ENCODE results near the gene MEGF10.

MEGF10 gene

GRCh38 chr5:127417528-127417927 lies 126.9 kb downstream of the MEGF10 start:
- FAIRE-seq, result no peak

GRCh38 chr5:127418367-127418766 lies 127.8 kb downstream of the MEGF10 start:
- no peak for FAIRE-seq

- FAIRE-seq, result no peak
Measured at GRCh38 chr5:127418974-127419682, 128.5 kb downstream of the MEGF10 start.

- FAIRE-seq, result no peak
Measured at GRCh38 chr5:127419683-127420257, 129.2 kb downstream of the MEGF10 start.

- no peak for FAIRE-seq
Measured at GRCh38 chr5:127420758-127421157, 130.2 kb downstream of the MEGF10 start.

- FAIRE-seq, result no peak
Measured at GRCh38 chr5:127421471-127421870, 130.9 kb downstream of the MEGF10 start.

GRCh38 chr5:127423173-127423798 lies 132.7 kb downstream of the MEGF10 start:
- peak; percentile 69 for FAIRE-seq

GRCh38 chr5:127425037-127425436 lies 134.4 kb downstream of the MEGF10 start:
- no peak for FAIRE-seq

GRCh38 chr5:127425868-127426267 lies 135.3 kb downstream of the MEGF10 start:
- no peak for FAIRE-seq

- no peak for FAIRE-seq
Measured at GRCh38 chr5:127426661-127427060, 136.1 kb downstream of the MEGF10 start.

- FAIRE-seq, result no peak
Measured at GRCh38 chr5:127428276-127428675, 137.7 kb downstream of the MEGF10 start.

GRCh38 chr5:127428748-127429147 lies 138.2 kb downstream of the MEGF10 start:
- FAIRE-seq, result no peak

GRCh38 chr5:127429928-127430327 lies 139.3 kb downstream of the MEGF10 start:
- FAIRE-seq, result no peak

GRCh38 chr5:127430627-127431026 lies 140.0 kb downstream of the MEGF10 start:
- FAIRE-seq, result no peak

- FAIRE-seq, result no peak
Measured at GRCh38 chr5:127431977-127432585, 141.5 kb downstream of the MEGF10 start.

- no peak for FAIRE-seq
Measured at GRCh38 chr5:127433526-127433925, 142.9 kb downstream of the MEGF10 start.

- no peak for FAIRE-seq
Measured at GRCh38 chr5:127434588-127434987, 144.0 kb downstream of the MEGF10 start.

GRCh38 chr5:127435821-127436220 lies 145.2 kb downstream of the MEGF10 start:
- no peak for FAIRE-seq

GRCh38 chr5:127439644-127440043 lies 149.0 kb downstream of the MEGF10 start:
- FAIRE-seq, result no peak

- no peak for FAIRE-seq
Measured at GRCh38 chr5:127440831-127441230, 150.2 kb downstream of the MEGF10 start.

GRCh38 chr5:127441799-127442484 lies 151.3 kb downstream of the MEGF10 start:
- FAIRE-seq, result no peak

- no peak for FAIRE-seq
Measured at GRCh38 chr5:127444171-127444570, 153.6 kb downstream of the MEGF10 start.

GRCh38 chr5:127445328-127445727 lies 154.7 kb downstream of the MEGF10 start:
- no peak for FAIRE-seq
